Stimulated activated CD8-positive, alpha-beta memory T cell treated with anti-CD3 and anti-CD28 coated beads, Interleukin-12 subunit alpha, Interleukin-12 subunit beta, amount 100 ng/mL, for 24 hours (primary cell): Measurements from ENCODE around the gene ITGAV.

Experiments used
- DNase-seq: peaks from one replicate; pipeline ENCODE4 v3.0.0-alpha.2; 2020; ENCODE audit errors: extremely low read depth

ITGAV gene

DNA sequence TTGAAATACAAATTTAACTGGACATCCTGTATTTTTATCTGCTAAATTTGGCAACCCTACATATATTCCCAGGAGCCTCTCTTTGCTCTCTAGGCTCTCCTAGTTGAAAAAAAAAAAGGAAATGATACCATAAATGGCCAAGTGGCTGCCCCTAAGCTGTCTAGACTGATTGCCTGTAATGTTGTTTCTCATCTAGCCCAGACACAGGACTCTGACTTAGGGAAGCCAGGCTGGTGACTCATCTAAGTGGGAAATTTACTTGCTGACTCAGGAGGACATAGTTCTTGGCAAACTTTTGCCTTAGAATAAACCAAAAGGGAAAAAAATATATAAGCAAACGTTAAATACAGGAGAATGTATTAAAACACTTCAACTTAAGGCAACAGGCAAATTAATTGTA is 14.6 kb upstream of the ITGAV start:
- no peak for DNase-seq

DNA sequence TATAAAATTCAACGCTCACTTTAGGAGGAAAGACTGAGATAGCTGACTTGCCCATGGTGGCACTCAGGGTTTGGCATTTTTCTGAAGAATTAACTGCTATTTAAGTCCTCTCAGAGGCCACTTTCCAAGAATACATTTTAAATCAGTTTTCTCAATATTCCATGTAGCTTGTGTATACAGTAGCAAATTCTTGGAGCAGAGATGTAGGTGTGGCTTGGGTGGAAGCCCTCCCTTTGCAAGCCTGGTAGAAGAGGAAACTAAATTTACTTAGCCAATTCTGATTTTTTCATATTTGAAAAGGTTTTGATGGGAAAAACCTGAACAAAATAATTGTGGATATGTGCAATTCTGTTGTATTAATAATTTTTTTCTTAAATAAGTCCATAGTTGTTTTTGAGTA is 14.0 kb upstream of the ITGAV start:
- DNase-seq = no peak

DNA sequence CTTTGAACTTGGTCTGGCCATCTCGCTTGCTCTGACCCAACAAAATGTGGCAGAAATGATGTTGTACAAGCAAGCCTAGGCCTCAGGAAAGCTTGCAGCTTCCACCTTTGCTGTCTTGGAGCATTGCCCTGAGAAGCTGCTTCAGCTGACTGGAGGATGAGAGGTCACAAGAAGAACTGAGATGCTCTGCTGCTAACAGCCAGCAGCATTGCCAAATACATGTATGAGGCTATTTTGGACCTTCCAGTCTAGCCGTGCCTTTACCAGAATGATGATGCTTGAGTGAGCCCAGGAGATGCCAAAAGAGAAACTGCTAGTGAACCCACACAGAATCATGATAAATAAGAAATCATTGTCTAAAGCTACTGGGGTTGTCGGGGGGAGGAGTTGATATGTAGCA is 13.2 kb upstream of the ITGAV start:
- DNase-seq = no peak

DNA sequence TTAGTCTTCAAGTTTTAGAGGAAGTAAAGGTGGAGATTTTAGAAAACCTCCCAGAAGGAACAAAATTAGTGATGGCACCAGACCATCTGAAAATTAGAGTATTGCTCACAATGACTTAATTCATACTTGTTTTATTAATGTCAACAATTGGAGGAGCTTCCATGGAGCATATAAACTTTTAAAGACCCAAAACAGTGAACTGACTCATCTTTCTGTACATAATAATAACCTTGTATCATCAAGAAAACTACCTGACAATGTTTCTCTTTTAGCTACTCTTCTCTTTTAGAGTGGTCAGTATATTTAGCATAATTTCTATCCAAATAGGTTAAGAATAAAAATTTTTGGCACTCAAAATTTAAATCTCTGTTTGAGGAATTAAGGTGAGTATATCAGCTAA is 7.2 kb upstream of the ITGAV start:
- DNase-seq = no peak

DNA sequence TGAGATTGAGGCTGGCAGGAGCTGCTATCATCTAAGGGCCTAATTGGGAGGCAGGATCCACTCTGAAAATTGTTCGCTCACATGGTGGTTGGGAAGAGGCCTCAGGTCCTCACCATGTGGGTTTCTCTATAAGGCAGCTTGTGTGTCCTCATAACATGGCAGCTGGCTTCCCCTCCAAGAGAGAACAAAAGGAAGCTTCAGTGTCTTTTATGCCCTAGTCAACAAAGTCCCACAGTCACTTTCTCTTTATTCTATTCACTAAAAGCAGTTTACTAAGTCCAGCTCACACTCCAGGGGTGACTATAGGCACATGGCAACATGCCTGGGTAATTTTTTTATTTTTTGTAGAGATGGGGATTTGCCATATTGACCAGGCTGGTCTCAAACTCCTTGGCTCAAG is 5.8 kb upstream of the ITGAV start:
- DNase-seq = no peak

DNA sequence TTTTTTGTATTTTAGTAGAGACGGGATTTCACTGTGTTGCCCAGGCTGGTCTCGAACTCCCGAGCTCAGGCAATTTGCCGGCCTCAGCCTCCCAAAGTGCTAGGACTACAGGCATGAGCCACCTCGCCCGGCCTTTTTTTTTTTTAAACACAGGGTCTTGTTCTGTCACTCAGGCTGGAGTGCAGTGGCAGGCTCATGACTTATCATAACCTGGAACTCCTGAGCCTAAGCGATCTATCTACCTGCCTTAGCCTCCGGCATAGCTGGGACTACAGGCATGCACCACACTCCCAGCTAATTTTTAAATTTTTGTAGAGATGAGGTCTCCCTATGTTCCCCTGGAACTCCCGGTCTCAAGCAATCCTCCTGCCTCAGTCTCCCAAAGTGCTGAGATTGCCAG is 1.4 kb upstream of the ITGAV start:
- no peak for DNase-seq

DNA sequence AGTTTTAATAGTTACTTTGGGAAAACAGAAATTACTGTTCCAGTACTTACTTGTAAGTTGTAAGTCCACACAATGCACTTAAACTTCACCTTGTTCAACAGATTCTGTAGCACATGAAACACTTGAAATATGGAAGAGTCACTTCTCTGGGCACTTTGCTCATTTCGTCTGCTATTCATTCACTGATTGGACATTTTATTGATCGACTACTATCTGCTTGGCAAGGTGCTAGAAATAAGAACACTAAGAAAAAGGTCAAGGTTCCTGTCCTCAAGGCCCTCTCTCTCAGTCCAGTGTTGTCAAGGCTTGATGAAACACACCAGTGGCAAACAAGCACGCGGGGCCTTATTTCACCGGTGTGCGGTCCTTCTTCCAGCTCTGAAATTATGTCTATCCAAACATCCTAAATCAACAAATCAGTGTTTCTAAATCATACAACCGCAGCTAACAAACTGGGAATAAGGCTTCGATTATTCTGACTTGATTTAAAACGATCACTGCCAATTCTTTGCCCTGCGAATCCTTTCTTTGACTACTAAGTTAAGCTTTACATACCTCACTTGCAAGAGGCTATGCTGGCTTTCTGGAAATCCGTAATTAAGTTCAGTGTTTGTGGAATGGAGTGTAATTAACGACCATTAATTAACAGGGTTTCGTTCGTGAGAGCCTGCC is 780 bp upstream of the ITGAV start:
- no peak for DNase-seq

DNA sequence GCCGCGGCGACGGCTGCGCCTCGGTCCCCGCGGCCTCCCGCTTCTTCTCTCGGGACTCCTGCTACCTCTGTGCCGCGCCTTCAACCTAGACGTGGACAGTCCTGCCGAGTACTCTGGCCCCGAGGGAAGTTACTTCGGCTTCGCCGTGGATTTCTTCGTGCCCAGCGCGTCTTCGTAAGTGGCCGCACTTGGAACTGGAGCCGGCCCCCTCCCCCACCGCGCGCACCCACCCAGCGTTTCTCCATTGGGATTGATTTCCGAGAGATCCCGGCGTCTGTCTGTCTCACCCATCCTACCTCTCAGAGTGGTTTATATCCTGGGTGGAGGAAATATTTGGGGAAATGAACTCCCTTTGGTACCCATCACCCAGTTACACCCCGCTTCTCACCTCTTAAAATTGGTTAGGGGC is 498 bp downstream of the ITGAV start:
- no peak for DNase-seq

DNA sequence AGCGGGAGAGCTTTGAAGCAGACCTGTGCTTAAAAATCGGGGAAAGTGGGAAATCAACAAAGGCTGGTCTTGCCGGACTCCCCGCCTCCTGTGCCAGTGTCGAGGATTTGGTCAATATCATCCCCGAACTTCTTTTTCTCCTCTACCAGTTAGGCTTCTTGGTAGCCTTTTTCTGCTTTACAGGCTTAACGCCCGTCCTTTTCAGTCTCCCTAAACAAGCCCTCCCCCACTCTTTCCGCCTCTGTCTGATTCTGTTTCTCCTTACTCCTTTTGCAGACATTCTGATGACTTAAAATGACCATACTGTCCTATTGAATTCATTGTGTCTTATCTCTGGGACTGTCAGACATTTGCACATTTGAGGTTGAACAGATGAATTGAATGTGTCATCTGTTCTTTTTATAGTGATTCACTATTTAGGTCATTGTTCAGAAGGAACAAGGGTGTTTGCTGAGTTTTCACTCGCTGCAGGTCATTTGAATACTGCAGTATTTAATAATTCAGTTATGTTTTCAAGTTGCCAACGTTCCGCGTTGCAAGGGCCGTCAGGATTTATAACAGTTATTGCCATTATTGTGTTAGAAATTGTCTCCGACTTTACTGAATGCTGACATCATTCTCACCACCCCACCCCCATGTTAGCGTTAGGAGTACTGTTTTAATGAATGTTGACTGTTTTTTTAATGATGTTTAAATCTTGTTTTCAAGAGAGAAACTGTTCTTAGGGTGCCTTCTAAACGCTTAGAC is 1.1 kb downstream of the ITGAV start:
- DNase-seq = no peak

DNA sequence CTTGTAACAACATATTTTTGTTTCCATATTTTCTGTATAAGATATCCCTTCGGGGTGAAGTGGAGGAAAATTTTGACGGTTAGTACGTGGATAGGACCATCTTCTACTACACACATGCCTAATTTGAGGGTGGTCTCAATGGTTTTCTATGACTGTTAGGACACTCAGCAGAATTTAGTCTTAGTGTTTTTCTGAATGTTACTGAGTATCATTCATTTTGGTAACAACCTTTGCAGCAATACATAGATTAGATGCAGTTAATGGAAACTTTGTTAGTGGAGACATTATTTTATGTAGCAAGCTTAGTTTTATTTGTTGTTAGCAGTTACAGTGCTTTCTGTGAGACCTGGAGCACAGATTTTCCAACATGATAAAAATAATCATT is 1.6 kb downstream of the ITGAV start:
- no peak for DNase-seq

DNA sequence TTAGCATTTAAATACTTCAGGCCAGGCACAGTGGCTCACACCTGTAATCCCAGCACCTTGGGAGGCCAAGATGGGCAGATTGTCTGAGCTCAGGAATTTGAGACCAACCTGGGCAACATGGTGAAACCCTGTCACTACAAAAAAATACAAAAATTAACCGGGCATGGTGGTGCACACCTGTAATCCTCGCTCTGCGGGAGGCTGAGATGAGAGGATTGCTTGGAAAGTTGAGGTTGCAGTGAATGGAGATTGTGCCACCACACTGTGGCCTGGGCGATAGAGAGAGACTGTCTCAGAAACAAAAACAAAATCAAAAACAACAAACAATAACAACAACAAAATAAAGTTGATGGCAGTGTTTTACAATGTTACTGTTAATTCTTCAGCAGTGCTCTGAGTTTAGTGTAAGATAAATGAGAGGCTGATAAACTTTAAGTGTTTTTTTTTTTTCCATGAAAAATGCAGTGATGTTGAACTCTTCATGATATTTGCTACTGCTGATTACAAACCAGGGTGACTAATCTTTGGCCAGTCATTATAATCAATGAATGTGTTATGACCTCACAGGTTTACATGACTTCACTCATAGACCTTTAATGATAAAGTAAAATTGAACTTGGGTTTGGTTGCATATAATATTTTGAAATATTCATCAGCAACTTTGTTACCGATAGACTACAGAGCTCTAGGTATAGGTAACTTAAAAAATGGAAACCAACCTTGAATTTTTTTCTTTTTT is 2.5 kb downstream of the ITGAV start:
- DNase-seq = no peak

DNA sequence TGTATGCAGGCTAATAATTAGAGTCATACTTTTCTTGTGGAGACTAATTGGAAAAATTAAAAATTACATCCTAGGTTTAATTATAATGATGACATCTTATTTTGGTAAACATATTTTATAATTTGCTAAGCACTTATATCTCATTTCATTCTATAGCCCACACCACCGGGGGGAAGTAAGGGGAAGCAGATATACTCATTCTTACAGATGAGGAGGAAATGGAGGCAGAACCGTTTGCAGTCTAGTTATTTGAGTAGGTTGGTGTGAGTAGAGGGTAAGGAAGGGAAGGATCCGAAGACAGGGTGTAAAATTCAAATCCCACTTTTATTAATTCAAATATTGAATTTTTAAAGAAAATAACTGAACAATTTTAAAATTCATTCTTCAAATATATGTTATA is 3.7 kb downstream of the ITGAV start:
- DNase-seq = no peak

DNA sequence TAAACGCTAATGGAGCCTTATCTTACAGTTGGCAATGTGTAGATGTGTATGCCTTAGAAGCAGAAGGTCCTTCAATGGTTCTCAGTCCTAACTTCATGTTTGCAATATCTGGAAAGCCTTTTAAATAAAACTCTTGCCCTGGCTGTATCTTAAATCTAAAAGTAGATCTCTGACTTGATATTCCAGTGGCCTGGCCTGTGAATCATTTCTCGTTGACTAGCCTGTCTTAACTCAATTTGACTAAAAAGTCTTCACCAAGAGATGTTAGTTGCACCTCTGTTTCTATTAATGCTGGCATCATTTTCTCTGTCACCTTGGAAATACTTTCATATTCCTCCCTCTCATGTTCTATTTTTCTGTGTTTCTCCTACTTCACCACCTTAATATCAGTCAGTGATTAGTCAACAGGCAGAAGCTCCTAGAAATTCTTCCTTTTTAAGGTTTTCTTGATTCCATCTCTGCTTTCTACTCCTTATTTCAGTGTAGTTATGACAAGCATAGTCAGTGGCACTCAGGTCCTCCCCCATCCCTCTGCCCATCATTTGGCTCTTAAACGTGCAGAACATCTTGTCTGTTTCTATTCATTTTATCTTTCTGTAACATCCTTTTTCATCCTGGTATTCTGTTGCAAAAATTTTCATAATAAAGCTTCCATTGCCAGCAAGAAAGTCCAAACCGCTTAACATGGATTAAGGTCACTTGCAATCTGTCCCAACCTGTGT is 4.3 kb downstream of the ITGAV start:
- DNase-seq = no peak

DNA sequence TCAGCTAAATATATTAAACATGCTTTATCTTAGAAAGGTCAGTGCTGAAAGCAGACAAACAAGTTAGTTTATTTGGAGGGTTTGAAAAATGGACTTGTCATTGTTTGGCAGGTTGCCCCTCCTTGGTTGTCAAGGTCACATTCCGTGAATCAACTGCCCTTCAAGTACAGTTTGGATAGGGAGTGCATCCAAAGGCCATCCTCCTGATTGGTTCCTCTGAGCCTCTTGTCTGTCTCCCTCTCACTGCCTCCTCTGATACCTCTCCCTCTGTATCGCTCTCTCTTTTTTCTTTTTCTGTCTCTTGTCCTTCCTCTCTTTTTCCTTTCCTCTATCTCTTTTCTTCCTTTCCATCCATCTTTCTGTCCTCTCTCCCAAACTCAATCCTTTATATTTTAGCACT is 5.4 kb downstream of the ITGAV start:
- no peak for DNase-seq

DNA sequence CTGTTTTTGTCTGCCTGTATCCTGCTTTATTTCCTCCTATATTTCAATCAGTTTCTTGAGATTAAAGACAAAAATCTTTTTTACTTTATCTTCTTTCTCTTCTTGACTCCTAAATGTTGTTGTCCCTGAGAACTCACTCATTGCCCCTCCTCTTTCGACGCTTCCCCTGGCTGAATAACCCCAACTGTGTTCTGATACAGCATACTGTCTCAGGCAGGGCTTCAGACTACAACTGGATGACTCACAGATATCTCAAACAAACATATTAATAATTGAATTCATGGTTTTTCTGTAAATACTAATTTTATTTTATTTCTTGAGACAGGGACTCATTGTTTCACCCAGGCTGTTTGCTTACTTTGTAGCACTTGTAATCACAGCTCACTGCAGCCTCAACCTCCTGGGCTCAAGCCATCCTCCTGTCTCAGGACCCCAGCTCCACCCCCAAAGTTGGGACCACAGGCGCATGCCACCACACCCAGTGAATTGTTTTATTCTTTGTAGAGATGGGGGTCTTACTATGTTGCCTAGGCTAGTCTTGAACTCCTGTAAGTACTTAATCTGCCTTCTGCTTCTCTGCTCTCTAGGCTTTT is 9.4 kb downstream of the ITGAV start:
- DNase-seq = no peak

DNA sequence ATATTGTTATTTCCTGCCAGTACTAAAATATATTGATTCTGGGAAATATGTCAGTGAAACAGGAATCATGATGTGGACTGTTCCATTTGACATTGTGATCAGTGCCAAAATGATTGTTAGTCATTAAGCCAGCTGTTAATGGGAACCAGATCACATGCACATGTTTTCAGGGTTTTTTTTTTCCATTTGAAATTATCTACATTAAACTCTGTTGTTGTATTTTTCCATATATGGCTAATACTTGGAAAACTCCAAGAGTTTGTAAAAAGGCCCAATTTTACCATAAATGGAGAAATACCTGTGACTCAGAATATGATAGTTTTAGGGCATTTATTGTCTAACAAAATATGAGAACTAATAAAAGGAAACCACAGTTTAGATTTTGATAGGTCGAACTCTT is 13.4 kb downstream of the ITGAV start:
- no peak for DNase-seq

DNA sequence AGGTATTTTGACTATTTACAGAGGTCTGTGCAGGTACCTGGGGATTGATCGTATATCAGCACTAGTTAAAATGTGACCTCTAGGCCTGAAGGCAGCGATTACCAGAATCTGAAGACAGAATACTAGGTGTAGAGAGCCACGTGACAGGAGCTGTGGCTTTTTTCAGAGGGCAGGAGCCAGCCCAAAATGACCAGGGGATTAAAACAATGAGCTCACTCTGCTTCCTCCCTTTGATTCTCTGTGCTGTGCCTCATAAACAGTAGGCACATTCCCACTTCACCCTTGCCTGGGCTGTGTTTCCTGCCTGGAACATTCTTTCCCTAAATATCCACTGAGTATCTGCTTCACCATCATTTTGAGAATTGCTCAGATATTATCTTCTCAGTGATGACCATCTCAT is 15.2 kb downstream of the ITGAV start:
- DNase-seq = no peak

DNA sequence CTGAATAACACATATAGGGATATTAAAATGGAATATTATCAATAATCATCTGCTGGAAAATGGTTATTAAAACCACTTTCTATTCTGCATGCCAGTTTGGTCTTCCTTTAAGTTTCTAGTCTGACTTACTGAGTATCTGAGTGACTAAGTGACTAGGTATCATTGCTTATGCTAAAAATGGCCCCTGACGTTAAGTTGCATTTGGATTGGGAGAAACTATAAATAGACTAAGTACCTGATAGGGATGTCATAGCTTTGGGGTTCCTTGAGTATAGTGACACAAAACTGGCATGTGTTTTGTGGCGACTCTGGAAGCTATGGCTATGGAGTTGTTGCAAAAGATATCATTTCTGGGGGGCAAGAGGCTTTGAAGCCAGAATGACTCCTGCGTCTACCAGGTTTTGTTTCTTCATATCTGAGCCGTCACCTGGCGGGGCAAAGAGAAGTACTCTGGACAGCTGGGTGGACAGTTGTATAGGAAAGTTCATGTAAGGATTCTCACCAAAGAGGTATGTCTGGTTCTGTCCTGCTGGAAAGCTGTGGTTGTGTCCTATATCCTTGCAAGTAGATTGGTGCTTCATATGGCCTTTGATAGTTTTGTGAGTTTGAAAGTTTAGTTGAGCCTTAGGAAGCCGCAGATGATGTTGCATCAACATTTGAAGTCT is 17.9 kb downstream of the ITGAV start:
- no peak for DNase-seq

DNA sequence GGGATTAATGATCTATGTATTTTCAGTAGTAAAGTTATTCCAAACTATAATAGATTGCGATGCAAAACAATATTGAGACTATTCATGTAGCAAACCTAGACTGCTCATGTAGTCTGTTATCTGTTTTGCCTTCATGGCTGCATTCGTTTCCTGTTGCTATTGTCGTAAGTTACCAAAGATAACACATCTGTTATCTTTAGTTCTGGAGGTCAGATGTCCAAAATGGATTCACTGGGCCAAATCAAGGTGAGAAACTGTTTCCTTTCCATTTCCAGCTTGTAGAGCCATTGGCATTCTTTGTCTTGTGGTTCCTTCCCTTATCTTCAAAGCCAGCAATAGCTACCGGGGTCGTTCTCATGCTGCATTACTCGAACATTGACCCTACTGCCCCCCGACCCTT is 20.9 kb downstream of the ITGAV start:
- no peak for DNase-seq

DNA sequence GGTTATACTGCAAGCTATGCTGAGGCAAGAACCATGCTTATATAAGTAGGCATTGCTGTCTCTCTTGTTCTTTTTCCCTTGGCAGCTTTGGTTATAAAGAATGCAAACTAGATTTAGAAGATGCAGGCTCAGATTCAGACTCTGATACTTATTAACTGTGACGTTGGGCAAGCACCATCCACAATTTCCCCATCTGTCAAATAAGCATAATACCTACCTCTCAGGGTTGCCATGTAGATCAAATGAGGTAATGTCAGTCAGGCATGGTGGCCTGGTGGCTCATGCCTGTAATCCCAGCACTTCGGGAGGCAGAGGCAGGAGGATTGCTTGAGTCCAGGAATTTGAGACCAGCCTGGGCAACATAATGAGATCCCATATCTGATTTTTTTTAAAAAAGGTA is 21.7 kb downstream of the ITGAV start:
- DNase-seq = no peak

DNA sequence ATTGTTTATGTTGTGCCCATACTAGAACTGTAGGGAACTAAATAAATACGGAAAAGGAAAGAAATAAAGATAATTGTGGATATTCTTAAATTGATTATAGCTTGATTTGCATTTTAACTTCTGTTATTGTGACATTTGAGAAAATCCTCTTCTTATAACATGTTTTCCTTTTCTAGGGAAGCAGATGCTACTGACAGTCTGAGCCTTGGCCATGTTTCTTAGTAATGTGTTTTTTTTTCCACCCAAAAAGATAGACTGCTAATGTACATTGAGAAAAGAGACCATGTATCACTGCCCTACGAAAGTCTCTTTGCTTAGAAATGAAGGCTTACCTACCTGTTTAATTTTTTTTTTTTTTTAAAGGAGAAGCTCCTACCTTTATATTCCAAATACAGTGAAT is 22.2 kb downstream of the ITGAV start:
- DNase-seq = no peak
